GM19324 (cell line): Measurements from ENCODE around the gene DMWD.
"Not testable (repeated sequence)": the region's sequence is repeated elsewhere in the genome, so short reads cannot be mapped to it uniquely, and the experiment has no call there.

Source experiments
- ATAC-seq: cut with Tn5 transposase; IDR thresholded peaks from one replicate; pipeline ENCODE4 v1.9.1; 2021; ENCODE audit warnings: mild to moderate bottlenecking, moderate library complexity; ENCODE audit not compliant: unreplicated experiment, low FRiP score

The DMWD gene

DNA sequence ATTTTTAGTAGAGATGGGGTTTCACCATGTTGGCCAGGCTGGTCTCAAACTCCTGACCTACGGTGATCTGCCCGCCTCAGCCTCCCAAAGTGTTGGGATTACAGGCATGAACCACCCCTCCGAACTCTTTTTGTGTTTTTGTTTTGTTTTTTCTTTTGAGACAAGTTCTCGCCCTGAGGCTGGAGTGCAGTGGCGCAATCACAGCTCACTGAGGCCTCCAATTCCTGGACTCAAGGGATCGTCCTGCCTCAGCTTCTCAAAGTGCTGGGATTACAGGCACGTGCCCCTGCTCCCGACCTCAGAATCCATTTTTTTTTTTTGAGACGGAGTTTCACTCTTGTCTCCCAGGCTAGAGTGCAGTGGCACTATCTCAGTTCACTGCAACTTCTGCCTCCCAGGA lies 35.0 kb downstream of the DMWD start:
- ATAC-seq = no peak

DNA sequence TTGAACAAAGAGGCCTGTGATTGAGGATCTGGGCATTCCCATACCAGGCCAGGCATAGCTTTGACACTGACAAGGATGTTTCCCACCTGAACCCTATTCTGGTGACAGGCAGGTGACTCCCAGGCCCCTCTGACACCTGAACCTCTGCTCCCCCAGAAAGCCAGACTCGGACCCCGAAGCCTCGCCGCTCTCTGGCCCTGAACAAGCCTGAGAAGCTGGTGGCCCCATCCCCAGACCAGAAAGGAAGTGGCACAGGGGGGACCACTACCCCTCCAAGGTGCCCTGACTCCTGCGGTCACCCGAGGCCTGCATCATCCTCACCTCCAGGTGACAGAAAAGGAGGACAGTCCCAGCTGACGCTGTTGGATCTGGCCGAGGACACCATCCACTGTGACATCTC lies 38.3 kb downstream of the DMWD start:
- ATAC-seq = no peak

DNA sequence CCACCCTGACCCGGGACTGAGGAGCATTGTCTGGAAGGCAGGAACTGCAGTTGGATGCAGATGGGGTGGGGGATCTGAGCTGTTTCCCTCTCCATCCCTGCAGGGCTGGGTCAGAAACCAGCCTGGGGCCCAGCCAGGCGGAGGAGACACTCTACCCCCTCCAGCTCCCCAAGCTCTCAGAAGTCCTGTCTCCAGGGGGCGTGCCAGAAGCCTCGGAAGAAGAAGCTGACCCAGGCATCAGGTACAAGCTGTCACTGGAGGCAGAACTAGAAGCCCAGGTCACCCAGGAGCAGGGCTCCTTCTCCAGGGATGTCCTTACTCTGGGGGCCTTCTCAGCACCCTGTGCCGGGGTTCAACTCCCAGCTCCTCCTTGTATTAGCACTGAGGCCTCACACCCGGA lies 39.1 kb downstream of the DMWD start:
- no peak for ATAC-seq

DNA sequence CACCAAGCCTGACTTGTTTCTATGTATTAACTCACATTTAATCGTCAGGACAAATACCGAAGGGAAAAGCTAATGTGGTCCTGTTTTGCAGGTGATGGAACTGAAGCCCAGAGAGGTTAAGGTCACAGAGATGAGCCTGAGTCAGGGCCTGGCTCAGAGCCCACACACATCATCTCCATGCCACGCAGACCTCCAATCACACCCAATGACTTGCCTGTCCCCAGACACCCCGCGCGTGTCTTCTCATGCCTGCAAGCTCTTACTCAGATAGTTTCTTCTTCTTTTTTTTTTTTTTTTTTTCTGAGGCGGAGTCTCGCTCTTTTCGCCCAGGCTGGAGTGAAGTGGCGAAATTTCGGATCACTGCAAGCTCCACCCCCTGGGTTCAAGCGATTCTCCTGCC lies 40.0 kb downstream of the DMWD start:
- ATAC-seq = no peak

DNA sequence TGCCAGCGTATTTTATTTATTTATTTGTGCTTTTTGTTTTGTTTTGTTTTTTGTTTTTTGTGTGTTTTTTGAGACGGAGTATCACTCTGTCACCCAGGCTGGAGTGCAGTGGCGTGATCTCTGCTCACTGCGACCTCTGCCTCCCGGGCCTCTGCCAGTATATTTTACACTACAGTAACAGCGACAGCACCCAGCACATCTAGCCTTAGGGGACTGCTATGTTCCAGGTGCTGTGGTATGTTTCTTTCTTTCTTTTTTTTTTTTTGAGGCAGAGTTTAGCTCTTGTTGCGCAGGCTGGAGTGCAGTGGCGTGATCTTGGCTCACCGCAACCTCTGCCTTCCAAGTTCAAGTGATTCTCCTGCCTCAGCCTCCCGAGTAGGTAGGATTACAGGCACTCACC lies 41.2 kb downstream of the DMWD start:
- not testable (repeated sequence) for ATAC-seq

DNA sequence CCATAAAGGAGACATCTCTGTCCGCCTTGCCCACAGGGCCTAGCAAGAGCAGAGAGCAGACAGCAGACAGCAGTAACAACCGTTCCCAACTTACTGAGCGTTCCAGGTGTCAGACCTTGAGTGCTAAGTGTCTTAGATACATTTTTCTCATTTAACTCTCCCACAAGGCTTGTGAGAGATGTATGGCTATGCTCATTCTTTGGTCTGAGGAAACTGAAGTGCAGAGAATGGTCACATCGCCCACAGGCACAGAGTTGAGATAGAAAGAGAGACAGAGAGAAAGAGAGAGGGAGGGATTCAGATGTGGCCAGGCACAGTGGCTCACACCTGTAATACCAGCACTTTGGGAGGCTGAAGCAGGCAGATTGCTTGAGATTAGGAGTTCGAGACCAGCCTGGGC lies 45.1 kb downstream of the DMWD start:
- ATAC-seq = no peak

DNA sequence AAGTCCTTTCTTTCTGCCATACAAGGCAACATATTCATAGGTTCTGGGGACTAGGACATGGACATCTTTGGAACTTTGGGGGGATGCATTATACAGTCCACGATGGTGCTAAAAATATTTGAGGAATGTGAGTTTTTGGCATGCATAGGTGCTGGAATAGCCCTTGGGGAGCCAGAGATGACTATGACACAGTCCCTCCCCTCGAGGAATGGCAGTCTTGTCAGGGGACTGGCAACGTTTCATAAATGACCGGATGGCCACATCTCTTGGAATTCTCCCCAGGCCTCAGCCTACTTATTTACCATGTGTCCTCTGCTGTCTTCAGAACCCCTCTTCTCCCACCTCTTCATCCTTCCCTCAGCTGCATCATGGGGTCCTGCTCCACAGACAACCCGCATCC lies 45.8 kb downstream of the DMWD start:
- no peak for ATAC-seq

DNA sequence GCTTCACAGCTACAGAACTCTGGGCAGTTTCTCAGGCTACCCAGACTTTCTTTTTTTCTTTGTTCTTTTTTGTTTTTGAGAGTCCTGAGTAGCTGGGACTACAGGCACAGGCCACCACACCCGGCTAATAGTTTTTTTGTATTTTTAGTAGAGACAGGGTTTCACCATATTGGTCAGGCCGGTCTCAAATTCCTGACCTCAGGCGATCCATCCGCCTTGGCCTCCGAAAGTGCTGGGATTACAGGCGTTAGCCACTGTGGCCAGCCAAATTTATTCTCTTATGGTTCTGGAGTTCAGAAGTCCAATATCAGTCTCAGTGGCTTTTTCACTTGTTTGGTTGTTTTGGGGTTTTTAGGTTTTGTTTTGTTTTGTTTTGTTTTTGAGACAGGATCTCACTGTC lies 47.0 kb downstream of the DMWD start:
- ATAC-seq = no peak

DNA sequence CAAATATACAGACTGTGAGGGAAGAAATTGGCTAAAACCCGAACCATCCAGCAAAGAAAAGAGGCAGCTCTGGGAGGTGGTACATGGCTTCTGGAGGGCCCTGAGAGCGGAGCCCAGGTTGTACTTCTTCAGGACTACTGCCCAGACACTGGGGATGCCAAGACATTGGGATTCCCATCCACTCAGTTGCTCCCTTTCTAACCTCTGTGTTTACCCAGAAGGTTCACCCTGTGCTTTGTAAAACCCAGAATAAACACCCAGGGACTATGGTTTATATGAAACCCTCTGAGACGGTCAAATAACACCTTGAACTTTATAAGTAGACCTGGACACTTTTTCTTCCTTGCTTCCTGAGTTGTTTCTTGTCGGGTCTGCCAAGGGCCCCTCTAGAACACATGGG lies 49.7 kb downstream of the DMWD start:
- ATAC-seq = no peak

DNA sequence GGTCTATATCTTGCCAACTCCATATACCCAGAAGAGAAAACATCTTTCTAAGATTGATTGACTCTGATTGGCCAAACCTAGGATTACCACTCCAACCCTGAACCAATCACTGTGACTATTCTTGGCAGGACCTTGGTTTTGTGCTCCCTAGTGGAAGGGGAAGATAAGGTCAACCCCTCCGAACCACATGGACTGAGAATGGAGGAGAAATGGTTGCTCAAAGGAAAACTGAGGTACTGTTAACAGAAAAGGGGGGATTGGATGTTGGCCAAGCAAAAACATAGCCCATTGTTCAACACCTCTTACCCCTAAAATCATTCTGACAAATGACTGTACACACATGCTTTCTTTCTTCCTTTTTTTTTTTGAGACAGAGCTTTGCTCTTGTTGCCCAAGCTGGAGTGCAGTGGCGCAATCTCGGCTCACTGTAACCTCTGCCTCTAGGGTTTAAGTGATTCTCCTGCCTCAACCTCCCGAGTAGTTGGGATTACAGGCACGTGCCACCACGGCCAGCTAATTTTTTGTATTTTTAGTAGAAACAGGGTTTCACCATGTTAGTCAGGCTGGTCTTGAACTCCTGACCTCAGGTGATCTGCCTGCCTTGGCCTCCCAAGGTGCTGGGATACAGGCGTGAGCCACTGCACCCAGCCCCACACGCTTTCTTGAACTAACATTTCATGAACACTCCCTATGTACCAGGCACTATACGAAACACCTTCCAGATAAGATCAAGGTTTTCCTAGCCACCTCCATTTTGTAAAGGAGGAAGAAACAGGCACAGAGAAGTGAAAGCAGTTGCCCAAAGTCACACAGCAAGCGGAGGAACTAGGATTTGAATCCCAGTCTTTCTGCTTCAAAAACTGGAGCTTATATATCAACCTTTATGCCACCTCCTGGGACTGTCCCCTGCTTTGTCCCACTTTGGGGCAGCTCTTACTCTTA lies 52.9 kb downstream of the DMWD start:
- ATAC-seq = no peak

DNA sequence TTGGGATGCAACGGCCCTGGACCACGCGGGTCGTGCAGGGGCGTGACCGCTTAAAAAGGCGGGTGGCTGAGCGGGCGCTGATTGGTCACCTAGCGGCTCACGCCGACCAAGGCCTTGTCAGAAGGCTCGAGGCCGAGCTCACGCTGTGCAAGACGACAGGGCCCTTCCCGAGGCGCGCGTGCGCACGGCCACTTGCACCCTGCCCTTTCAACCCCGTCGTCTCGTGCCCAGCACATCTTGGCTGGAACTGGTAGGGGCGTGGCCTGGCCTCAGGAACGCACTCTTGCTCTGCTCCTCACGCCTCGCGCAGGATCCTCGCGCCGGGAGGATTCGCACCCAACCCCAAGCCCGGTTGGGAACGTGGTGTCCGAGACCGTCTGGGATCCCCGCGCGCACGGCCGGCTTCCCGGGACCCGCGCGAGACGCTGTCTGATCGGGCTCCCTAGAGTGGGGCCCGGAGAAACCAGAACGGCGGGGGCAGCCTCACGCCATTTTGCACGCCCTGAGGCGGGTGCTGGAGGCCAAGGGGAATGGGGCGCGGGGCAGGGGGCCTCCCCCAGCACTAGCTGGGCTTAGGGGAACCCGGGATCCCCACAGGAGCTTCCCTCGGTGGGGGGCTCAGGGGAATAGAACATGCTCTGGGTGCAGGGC lies 59.4 kb downstream of the DMWD start, which contains the start of gene MEIOSIN:
Gene MEIOSIN, plus strand, starts transcription at position 280 of the 651 bp plus-strand sequence. CDS start 1,938 bp downstream, outside the sequence.
- no peak for ATAC-seq
